ENCODE measurements around the gene SMKR1. TPM values are rescaled to one million over a fixed set of nuclear protein-coding genes. Genes with fewer than 3 reads are reported as not detected.

The SMKR1 gene
- polyA plus RNA-seq, 2 of the 4 experiments (the other 2 are of a cell fraction), result 12.2 to 13.6 TPM

DNA sequence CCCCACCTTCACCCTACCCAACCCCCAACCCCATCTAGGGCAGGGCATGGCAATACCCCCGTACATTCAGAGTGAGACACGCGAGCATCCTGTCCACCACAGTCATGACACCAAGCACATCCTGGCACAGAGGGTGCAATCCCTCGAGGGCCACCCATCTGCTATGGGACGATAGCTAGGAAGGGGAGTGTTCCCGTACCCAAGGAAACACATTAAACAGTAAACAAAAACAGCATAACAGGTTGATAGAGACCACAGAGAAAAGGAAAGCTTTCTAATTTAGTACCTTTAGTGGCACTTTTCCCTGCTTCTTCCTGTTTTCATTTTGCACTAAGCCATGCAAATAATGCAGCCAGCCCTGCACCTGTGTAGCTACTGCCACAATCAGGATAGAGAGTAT lies 2.3 kb upstream of the SMKR1 start:
- Histone ChIP-seq H3K4me1 (peaks cover 5% of the 10 kb centered on the region; the same call in 1 of the 3 replicates), H3K4me3 (no peak overlapping the region), H3K4me2 (no peak overlapping the region), H3K27ac (no peak overlapping the region), H3K9me3 (no peaks in the 10 kb centered on the region)
- no peak for TF ChIP-seq CHD2 (IDR thresholded peaks at IDR 0.05; ENCODE audit: low read length, partially characterized antibody)
- TF ChIP-seq RNF2 (IDR thresholded peaks at IDR 0.05; ENCODE audit: borderline replicate concordance, low read depth), result no peak
- no peak for TF ChIP-seq TP53 (CRISPR knock-in tag; IDR thresholded peaks at IDR 0.05)
- TF ChIP-seq HES2 (IDR thresholded peaks at IDR 0.05), result no peak
- no peak for TF ChIP-seq TFCP2L1 (CRISPR knock-in tag; IDR thresholded peaks at IDR 0.05)
- no peak for TF ChIP-seq JUN (IDR thresholded peaks at IDR 0.05)
- TF ChIP-seq HDAC2 (IDR thresholded peaks at IDR 0.05), result no peak
- no peak for TF ChIP-seq HEYL (CRISPR knock-in tag; IDR thresholded peaks at IDR 0.05)
- TF ChIP-seq BCL3 (IDR thresholded peaks at IDR 0.05), result no peak
- TF ChIP-seq RAD21 (conservative IDR thresholded peaks at IDR 0.05 in 1 of 2, IDR thresholded peaks at IDR 0.05 in 1 of 2), result no peak
- no peak for TF ChIP-seq CHD4 (IDR thresholded peaks at IDR 0.05; ENCODE audit: borderline replicate concordance)
- TF ChIP-seq ESRRA (IDR thresholded peaks at IDR 0.05; ENCODE audit: borderline replicate concordance, low read length), result no peak
- no peak for TF ChIP-seq REST (IDR thresholded peaks at IDR 0.05)
- TF ChIP-seq MAX (IDR thresholded peaks at IDR 0.05), result no peak
- TF ChIP-seq KDM5A (IDR thresholded peaks at IDR 0.05), result no peak
- TF ChIP-seq MAFK (IDR thresholded peaks at IDR 0.05; ENCODE audit: partially characterized antibody), result no peak
- no peak for TF ChIP-seq GATA3 (IDR thresholded peaks at IDR 0.05; ENCODE audit: borderline replicate concordance)
- TF ChIP-seq, protein P1, sequence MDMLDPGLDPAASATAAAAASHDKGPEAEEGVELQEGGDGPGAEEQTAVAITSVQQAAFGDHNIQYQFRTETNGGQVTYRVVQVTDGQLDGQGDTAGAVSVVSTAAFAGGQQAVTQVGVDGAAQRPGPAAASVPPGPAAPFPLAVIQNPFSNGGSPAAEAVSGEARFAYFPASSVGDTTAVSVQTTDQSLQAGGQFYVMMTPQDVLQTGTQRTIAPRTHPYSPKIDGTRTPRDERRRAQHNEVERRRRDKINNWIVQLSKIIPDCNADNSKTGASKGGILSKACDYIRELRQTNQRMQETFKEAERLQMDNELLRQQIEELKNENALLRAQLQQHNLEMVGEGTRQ (IDR thresholded peaks at IDR 0.05), result no peak
- ATAC-seq (no peak), DNase-seq (ENCODE audit: low read depth in 1 of 2, low spot score in 1 of 2) (no peak), FAIRE-seq (no peak)
- POLR2A ChIA-PET, result interaction anchor here (1.2 kb wide), 1 partner anchor 112 kb away, joined by 4 read pairs; no protein-coding TSS in a partner anchor
- CTCF ChIA-PET, result interaction anchor here (0.9 to 2.1 kb wide), 3 partner anchors 19 to 282 kb away, joined by 3 to 6 read pairs (median 6); no protein-coding TSS in a partner anchor
- 83% methylated on average over 6 of the region's 6 CpGs for WGBS (ENCODE audit: missing lambda C conversion rate)

DNA sequence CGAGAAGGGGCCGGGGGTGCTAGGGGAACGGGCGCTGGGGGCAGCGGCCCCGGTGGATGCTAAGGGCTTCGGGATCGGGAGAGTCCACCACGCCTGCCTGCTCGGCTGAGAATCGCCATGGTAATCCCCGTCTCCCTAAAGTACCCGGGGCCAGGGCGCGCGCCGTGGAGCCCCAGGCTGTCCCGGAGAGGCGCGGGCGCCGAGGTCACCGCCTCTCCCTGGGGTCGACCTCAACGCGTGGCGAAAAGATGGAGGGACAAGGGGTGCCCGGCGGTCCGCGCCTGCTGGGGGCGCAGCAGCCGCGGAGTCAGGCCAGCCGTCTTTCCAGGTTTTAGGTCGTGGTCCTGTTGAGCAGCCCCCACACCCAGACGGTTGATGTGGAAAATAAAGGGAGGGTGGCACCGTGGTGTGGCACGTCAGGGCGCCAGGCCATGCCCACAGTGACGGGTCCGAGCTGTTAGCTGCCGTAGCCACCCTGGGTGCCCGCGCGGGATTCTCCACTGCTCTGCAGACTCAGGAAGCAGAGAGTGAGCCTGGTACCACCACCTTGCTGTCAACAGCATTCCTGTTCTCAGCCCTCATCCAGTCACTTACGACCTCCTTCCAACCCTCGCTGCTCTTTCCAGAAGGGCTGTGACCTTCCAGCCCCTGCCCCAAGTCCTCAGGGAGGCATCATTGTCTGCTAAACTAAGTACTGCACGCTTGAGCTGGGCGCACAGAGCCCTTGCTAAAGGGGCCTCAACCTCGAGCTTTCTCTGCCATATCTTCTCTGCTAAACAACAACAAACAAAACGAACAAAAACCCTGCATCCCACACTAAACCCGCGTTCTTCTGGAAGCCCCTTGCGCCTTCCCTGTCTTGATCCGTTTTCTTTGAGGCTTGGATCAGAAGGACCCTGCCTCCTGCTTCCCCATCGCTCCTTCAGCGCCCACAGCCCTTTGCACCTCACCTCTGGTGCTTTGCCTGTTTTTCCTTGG lies 666 bp downstream of the SMKR1 start:
- TF ChIP-seq GATA3 (IDR thresholded peaks at IDR 0.05; ENCODE audit: borderline replicate concordance) (no peak), RNF2 (IDR thresholded peaks at IDR 0.05; ENCODE audit: borderline replicate concordance, low read depth) (peak; percentile 32; the same call in 1 of the 2 replicates), HDAC2 (IDR thresholded peaks at IDR 0.05) (no peak), RAD21 (conservative IDR thresholded peaks at IDR 0.05 in 1 of 2, IDR thresholded peaks at IDR 0.05 in 1 of 2) (peak in 1 of 2 experiments; percentile 2; a peak in 2 of 5 replicates), MAX (IDR thresholded peaks at IDR 0.05) (0 out of 2 replicates have a peak, but pooled peaks have one; percentile 39), ZFP36 (IDR thresholded peaks at IDR 0.05; ENCODE audit: borderline replicate concordance, partially characterized antibody) (no peak), CEBPB (IDR thresholded peaks at IDR 0.05) (no peak), TP53 (CRISPR knock-in tag; IDR thresholded peaks at IDR 0.05) (no peak)
- TF ChIP-seq, protein P1 (IDR thresholded peaks at IDR 0.05), result no peak
- H3K27ac ChIP-seq, result peak overlapping the region; percentile 82 to 88
- CTCF ChIA-PET, result interaction anchor here (0.8 to 1.7 kb wide), 6 partner anchors 19 to 285 kb away, joined by 3 to 6 read pairs (median 4); no protein-coding TSS in a partner anchor
- FAIRE-seq (no peak), ATAC-seq (peak; percentile 55 to 63), DNase-seq (ENCODE audit: low read depth in 1 of 2, low spot score in 1 of 2) (peak; percentile 21 to 57)
- peak overlapping the region; percentile 92 for H3K4me2 ChIP-seq
- POLR2A ChIA-PET, result interaction anchor here (0.8 to 0.9 kb wide), 2 partner anchors 22 to 138 kb away, joined by 3 to 4 read pairs; no protein-coding TSS in a partner anchor
- H3K4me1 ChIP-seq, result peaks cover 5% of the 10 kb centered on the region; the same call in 1 of the 3 replicates
- H3K9me3 ChIP-seq, result no peaks in the 10 kb centered on the region
- peak overlapping the region; percentile 72 for H3K4me3 ChIP-seq
- 47% methylated on average over 37 of the region's 58 CpGs for WGBS (ENCODE audit: missing lambda C conversion rate)
